Measurements from ENCODE around the gene CARD11. TPM values are rescaled to one million over a fixed set of nuclear protein-coding genes. Genes with fewer than 3 reads are reported as not detected.

Gene CARD11
- total and polyA plus RNA-seq, 2 of the 13 experiments (the other 11 are each of a cell fraction or from before 2014, with no cell fraction given), result 0.04 TPM; not detected in 1

GRCh38 chr7:2863461-2864066 is 180.1 kb downstream of the CARD11 start (continued):
- TF ChIP-seq, protein P1, sequence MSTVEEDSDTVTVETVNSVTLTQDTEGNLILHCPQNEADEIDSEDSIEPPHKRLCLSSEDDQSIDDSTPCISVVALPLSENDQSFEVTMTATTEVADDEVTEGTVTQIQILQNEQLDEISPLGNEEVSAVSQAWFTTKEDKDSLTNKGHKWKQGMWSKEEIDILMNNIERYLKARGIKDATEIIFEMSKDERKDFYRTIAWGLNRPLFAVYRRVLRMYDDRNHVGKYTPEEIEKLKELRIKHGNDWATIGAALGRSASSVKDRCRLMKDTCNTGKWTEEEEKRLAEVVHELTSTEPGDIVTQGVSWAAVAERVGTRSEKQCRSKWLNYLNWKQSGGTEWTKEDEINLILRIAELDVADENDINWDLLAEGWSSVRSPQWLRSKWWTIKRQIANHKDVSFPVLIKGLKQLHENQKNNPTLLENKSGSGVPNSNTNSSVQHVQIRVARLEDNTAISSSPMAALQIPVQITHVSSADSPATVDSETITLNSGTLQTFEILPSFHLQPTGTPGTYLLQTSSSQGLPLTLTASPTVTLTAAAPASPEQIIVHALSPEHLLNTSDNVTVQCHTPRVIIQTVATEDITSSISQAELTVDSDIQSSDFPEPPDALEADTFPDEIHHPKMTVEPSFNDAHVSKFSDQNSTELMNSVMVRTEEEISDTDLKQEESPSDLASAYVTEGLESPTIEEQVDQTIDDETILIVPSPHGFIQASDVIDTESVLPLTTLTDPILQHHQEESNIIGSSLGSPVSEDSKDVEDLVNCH (CRISPR knock-in tag; IDR thresholded peaks at IDR 0.05), result 0 out of 2 replicates have a peak, but pooled peaks have one; percentile 21
- TF ChIP-seq ZEB1 (IDR thresholded peaks at IDR 0.05; ENCODE audit: insufficient replicate concordance, low read depth), result no peak
- TF ChIP-seq HINFP (CRISPR knock-in tag; IDR thresholded peaks at IDR 0.05; ENCODE audit: low read depth), result peak; percentile 42; the same call in 1 of the 2 replicates
- TF ChIP-seq, protein P2, sequence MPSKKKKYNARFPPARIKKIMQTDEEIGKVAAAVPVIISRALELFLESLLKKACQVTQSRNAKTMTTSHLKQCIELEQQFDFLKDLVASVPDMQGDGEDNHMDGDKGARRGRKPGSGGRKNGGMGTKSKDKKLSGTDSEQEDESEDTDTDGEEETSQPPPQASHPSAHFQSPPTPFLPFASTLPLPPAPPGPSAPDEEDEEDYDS (CRISPR knock-in tag; IDR thresholded peaks at IDR 0.05), result peak; percentile 88
- TF ChIP-seq, protein P3, sequence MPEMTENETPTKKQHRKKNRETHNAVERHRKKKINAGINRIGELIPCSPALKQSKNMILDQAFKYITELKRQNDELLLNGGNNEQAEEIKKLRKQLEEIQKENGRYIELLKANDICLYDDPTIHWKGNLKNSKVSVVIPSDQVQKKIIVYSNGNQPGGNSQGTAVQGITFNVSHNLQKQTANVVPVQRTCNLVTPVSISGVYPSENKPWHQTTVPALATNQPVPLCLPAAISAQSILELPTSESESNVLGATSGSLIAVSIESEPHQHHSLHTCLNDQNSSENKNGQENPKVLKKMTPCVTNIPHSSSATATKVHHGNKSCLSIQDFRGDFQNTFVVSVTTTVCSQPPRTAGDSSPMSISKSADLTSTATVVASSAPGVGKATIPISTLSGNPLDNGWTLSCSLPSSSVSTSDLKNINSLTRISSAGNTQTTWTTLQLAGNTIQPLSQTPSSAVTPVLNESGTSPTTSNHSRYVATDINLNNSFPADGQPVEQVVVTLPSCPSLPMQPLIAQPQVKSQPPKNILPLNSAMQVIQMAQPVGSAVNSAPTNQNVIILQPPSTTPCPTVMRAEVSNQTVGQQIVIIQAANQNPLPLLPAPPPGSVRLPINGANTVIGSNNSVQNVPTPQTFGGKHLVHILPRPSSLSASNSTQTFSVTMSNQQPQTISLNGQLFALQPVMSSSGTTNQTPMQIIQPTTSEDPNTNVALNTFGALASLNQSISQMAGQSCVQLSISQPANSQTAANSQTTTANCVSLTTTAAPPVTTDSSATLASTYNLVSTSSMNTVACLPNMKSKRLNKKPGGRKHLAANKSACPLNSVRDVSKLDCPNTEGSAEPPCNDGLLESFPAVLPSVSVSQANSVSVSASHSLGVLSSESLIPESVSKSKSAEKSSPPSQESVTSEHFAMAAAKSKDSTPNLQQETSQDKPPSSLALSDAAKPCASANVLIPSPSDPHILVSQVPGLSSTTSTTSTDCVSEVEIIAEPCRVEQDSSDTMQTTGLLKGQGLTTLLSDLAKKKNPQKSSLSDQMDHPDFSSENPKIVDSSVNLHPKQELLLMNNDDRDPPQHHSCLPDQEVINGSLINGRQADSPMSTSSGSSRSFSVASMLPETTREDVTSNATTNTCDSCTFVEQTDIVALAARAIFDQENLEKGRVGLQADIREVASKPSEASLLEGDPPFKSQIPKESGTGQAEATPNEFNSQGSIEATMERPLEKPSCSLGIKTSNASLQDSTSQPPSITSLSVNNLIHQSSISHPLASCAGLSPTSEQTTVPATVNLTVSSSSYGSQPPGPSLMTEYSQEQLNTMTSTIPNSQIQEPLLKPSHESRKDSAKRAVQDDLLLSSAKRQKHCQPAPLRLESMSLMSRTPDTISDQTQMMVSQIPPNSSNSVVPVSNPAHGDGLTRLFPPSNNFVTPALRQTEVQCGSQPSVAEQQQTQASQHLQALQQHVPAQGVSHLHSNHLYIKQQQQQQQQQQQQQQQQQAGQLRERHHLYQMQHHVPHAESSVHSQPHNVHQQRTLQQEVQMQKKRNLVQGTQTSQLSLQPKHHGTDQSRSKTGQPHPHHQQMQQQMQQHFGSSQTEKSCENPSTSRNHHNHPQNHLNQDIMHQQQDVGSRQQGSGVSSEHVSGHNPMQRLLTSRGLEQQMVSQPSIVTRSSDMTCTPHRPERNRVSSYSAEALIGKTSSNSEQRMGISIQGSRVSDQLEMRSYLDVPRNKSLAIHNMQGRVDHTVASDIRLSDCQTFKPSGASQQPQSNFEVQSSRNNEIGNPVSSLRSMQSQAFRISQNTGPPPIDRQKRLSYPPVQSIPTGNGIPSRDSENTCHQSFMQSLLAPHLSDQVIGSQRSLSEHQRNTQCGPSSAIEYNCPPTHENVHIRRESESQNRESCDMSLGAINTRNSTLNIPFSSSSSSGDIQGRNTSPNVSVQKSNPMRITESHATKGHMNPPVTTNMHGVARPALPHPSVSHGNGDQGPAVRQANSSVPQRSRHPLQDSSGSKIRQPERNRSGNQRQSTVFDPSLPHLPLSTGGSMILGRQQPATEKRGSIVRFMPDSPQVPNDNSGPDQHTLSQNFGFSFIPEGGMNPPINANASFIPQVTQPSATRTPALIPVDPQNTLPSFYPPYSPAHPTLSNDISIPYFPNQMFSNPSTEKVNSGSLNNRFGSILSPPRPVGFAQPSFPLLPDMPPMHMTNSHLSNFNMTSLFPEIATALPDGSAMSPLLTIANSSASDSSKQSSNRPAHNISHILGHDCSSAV (CRISPR knock-in tag; IDR thresholded peaks at IDR 0.05; ENCODE audit: borderline replicate concordance), result no peak
- peak; percentile 66; the same call in 1 of the 2 replicates for TF ChIP-seq ZBTB42 (CRISPR knock-in tag; IDR thresholded peaks at IDR 0.05)
- TF ChIP-seq, protein P4, sequence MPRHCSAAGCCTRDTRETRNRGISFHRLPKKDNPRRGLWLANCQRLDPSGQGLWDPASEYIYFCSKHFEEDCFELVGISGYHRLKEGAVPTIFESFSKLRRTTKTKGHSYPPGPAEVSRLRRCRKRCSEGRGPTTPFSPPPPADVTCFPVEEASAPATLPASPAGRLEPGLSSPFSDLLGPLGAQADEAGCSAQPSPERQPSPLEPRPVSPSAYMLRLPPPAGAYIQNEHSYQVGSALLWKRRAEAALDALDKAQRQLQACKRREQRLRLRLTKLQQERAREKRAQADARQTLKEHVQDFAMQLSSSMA (CRISPR knock-in tag; IDR thresholded peaks at IDR 0.05), result peak; percentile 79; the same call in 1 of the 2 replicates
- TF ChIP-seq ZSCAN12 (CRISPR knock-in tag; IDR thresholded peaks at IDR 0.05), result no peak
- TF ChIP-seq ZSCAN25 (CRISPR knock-in tag; IDR thresholded peaks at IDR 0.05), result 0 out of 2 replicates have a peak, but pooled peaks have one; percentile 27
- TF ChIP-seq TFE3 (CRISPR knock-in tag; IDR thresholded peaks at IDR 0.05), result peak; percentile 45; the same call in 1 of the 2 replicates
- TF ChIP-seq SCMH1 (CRISPR knock-in tag; IDR thresholded peaks at IDR 0.05; ENCODE audit: borderline replicate concordance), result no peak
- no peak for TF ChIP-seq GTF3A (CRISPR knock-in tag; conservative IDR thresholded peaks at IDR 0.05)
